ENCODE results near the gene APBB2. TPM values are rescaled to one million over a fixed set of nuclear protein-coding genes. Genes with fewer than 3 reads are reported as not detected.

Gene APBB2
- total and polyA plus RNA-seq, 12 donors = 5.2 to 35.4 (median 26.3) TPM

DNA sequence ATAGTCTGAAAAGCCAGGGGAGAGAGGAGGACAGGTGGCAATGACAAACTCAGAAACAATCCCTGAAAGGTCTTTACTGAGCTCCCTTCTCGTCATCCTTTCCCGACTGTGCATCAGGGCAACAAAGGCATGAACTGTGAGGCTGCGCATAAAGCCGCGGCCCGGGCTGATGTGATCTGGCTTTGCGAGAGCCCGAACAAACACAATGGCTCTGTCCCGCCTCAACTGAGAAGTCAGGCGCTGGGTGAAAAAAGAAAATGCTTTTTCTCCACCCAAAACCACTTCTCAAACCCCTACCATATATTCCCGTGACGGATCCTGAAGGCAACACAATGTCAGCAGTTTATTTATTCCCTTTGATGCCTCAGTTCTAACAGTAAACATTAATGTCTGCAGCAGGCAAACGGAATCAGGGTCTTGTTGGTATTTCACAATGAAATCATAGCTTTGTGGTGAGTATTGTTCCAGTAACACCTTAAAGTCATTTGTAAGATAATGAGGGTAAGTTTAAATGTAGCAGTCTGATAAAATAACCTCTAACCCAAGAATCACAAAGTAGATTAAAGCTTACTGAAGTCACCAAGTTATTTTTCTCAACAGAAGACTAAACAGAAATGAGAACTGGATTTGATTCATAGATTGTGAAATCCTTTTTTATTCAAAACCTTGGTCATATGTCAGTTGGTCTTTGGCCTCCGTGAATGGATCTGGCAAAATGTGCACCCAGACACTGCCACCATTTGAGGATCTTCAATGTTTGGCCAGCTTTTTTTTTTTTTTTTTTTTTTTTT is 67.4 kb downstream of the APBB2 start:
- 75 to 82% methylated on average over 14 of the region's 14 CpGs for WGBS, 2 donors
- Histone ChIP-seq H3K4me1 (peaks cover 0 to 66% (median 51%) of the 10 kb centered on the region in 9 donors), H3K9me3 (no peaks in the 10 kb centered on the region), H3K36me3 (peaks cover 0 to 5% (median 0%) of the 10 kb centered on the region in 9 donors), H3K27ac (peak overlapping the region; percentile 1 to 62 (median 32)), H3K27me3 (no peaks in the 10 kb centered on the region), H3K4me3 (no peak overlapping the region)
- ATAC-seq (peak in 1 of 8 donors; percentile 40), DNase-seq (no peak)
- TF ChIP-seq, protein P1, sequence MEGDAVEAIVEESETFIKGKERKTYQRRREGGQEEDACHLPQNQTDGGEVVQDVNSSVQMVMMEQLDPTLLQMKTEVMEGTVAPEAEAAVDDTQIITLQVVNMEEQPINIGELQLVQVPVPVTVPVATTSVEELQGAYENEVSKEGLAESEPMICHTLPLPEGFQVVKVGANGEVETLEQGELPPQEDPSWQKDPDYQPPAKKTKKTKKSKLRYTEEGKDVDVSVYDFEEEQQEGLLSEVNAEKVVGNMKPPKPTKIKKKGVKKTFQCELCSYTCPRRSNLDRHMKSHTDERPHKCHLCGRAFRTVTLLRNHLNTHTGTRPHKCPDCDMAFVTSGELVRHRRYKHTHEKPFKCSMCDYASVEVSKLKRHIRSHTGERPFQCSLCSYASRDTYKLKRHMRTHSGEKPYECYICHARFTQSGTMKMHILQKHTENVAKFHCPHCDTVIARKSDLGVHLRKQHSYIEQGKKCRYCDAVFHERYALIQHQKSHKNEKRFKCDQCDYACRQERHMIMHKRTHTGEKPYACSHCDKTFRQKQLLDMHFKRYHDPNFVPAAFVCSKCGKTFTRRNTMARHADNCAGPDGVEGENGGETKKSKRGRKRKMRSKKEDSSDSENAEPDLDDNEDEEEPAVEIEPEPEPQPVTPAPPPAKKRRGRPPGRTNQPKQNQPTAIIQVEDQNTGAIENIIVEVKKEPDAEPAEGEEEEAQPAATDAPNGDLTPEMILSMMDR (IDR thresholded peaks at IDR 0.05) = no peak
- intact Hi-C loops (cut with DNase I) = loop anchor here in 2 of 10 donors (10.0 kb wide), 1 partner anchor 58 kb away; no protein-coding TSS in a partner anchor

- Histone ChIP-seq H3K4me1 (peaks cover 0 to 71% (median 53%) of the 10 kb centered on the region in 9 donors), H3K27ac (peak overlapping the region in 8 of 10 donors; percentile 1 to 62 (median 34)), H3K27me3 (no peaks in the 10 kb centered on the region), H3K4me3 (no peak overlapping the region), H3K9me3 (no peaks in the 10 kb centered on the region), H3K36me3 (peaks cover 0 to 8% (median 0%) of the 10 kb centered on the region in 9 donors)
- TF ChIP-seq, protein P1 (IDR thresholded peaks at IDR 0.05) = no peak
- DNase-seq = no peak
- WGBS, 2 donors = 96 to 99% methylated on average over 5 of the region's 5 CpGs
- intact Hi-C loops (cut with DNase I) = loop anchor here in 2 of 10 donors (10.0 kb wide), 1 partner anchor 59 kb away; no protein-coding TSS in a partner anchor
- ATAC-seq = no peak
Observed at GRCh38 chr4:41146196-41146595, 68.1 kb downstream of the APBB2 start.

DNA sequence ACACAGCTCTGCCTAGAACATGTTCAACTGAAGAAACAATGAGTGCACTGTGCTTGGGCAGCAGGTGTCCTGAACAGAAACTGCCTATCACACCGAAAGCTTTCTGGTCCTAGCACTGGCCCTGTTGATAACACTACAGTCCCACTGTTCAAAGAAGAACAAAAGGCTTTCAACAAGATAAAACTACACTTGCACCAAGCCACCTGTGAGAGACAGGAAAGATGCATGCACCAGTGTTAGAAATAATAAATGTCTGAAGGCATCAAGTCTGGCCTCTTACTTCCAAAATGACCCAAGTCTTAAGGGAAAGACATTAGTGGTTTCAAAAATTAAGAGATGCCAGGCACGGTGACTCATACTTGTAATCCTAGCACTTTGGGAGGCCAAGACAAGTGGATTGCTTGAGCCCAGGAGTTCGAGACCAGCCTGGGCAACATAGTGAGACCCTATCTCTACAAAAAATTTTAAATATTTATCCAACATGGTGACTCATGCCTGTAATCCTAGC is 68.7 kb downstream of the APBB2 start:
- WGBS, 2 donors = 78 to 86% methylated on average over 3 of the region's 3 CpGs
- Histone ChIP-seq H3K27me3 (no peaks in the 10 kb centered on the region), H3K4me1 (peaks cover 0 to 71% (median 53%) of the 10 kb centered on the region in 9 donors), H3K4me3 (no peak overlapping the region), H3K9me3 (no peaks in the 10 kb centered on the region), H3K27ac (peak overlapping the region in 7 of 10 donors; percentile 1 to 87 (median 65)), H3K36me3 (peaks cover 0 to 8% (median 0%) of the 10 kb centered on the region in 9 donors)
- intact Hi-C loops (cut with DNase I) = loop anchor here in 2 of 10 donors (10.0 kb wide), 1 partner anchor 59 kb away; no protein-coding TSS in a partner anchor
- TF ChIP-seq, protein P1 (IDR thresholded peaks at IDR 0.05) = no peak
- DNase-seq (no peak), ATAC-seq (no peak)

DNA sequence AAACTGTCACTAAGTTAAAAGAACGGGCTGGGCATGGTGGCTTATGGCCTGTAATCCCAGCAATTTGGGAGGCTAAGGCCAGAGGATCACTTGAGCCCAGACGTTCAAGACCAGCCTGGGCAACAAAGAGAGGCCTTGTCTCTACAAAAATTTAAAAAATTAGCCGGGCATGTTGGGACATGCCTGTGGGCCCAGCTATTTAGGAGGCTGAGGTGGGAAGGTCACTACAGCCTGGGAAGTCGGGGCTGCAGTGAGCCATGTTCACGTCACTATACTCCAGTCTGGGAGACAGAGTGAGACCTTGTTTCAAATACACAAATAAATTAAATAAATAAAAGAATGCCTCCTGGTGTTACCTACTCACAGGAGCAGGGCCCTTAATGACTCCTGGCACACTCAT is 69.5 kb downstream of the APBB2 start:
- 83 to 86% methylated on average over 5 of the region's 5 CpGs for WGBS, 2 donors
- Histone ChIP-seq H3K9me3 (no peaks in the 10 kb centered on the region), H3K4me1 (peaks cover 0 to 71% (median 56%) of the 10 kb centered on the region in 9 donors), H3K27me3 (no peaks in the 10 kb centered on the region), H3K27ac (peak overlapping the region in 9 of 10 donors; percentile 20 to 87 (median 72)), H3K36me3 (peaks cover 0 to 8% (median 0%) of the 10 kb centered on the region in 9 donors), H3K4me3 (no peak overlapping the region)
- TF ChIP-seq, protein P1 (IDR thresholded peaks at IDR 0.05) = no peak
- ATAC-seq = peak in 1 of 8 donors; percentile 9
- DNase-seq = no peak
- intact Hi-C loops (cut with DNase I) = loop anchor here in 4 of 10 donors (5.0 to 10.0 kb wide), 3 partner anchors 60 to 93 kb away; partner anchors contain the start of gene APBB2 (in 2 of the 4)

Data from heart right ventricle (tissue), 16 donors.